Measurements from ENCODE around the gene HERC3. TPM values are rescaled to one million over a fixed set of nuclear protein-coding genes. Genes with fewer than 3 reads are reported as not detected.

HERC3 gene
- total RNA-seq, 1 experiment from 2014 or later, result 34.9 TPM

DNA sequence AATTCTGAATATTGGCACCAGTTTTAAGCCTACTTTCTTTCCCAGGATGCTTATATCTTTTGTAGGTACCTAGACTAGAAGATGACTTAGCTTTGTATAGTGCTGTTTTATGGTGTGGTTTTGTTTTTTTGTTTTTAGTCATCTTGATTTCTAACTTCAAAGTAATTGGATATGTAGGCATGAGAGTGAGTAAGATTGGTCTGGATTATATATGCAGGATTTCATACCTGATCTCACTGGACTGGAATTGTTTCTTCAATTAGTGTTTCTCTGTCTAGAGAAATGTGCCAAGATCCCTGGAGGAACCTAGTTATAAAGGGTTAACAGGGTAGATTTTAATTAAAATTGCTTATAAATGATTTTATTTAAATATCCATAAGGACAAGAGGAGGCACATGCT lies 82.3 kb downstream of the HERC3 start:
- no TSS peak for BruUV-seq (replicated peaks)
- ChIA-PET CTCF (interaction anchor here (0.6 kb wide), 1 partner anchor 135 kb away, joined by 3 read pairs; no protein-coding TSS in a partner anchor), POLR2A (no interaction called here)
- Mint-ChIP-seq H3K27ac (ENCODE audit: low read depth, unreplicated experiment) (peak overlapping the region; percentile 23), H3K36me3 (ENCODE audit: insufficient read depth, unreplicated experiment) (peaks cover 77% of the 10 kb centered on the region), H3K27me3 (ENCODE audit: insufficient read depth, unreplicated experiment) (no peaks in the 10 kb centered on the region), H3K9me3 (ENCODE audit: unreplicated experiment) (no peaks in the 10 kb centered on the region), H3K4me1 (ENCODE audit: insufficient read depth, unreplicated experiment) (no peaks in the 10 kb centered on the region), H3K4me3 (ENCODE audit: unreplicated experiment) (no peak overlapping the region)
- intact Hi-C loops (cut with micrococcal nuclease), result loop anchor here (5.0 kb wide), 1 partner anchor 348 kb away; no protein-coding TSS in a partner anchor
- TF ChIP-seq, protein P1, sequence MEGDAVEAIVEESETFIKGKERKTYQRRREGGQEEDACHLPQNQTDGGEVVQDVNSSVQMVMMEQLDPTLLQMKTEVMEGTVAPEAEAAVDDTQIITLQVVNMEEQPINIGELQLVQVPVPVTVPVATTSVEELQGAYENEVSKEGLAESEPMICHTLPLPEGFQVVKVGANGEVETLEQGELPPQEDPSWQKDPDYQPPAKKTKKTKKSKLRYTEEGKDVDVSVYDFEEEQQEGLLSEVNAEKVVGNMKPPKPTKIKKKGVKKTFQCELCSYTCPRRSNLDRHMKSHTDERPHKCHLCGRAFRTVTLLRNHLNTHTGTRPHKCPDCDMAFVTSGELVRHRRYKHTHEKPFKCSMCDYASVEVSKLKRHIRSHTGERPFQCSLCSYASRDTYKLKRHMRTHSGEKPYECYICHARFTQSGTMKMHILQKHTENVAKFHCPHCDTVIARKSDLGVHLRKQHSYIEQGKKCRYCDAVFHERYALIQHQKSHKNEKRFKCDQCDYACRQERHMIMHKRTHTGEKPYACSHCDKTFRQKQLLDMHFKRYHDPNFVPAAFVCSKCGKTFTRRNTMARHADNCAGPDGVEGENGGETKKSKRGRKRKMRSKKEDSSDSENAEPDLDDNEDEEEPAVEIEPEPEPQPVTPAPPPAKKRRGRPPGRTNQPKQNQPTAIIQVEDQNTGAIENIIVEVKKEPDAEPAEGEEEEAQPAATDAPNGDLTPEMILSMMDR (IDR thresholded peaks at IDR 0.05; ENCODE audit: unreplicated experiment), result no peak
- DNase-seq (ENCODE audit: unreplicated experiment), result no peak

DNA sequence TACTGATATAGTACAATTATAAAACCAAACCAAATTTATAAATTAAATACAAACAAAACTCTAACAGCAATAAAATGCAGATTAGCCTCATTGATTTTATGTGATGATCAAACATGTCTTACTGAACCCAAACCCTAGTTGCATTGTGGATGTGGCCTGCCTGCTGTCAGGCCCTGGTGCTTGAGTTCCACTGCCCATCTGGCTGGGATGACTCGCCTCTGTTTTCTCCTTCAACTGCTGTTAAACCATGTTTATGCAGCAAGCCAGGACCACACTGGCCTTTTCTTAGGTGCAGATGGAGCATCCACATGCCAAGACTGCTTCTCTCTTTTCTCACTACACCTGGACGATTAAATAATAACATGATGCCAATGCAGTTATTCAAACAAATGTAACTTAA lies 82.7 kb downstream of the HERC3 start:
- CTCF ChIA-PET, result no interaction called here
- H3K36me3 Mint-ChIP-seq (ENCODE audit: insufficient read depth, unreplicated experiment), result peaks cover 77% of the 10 kb centered on the region
- TF ChIP-seq, protein P1 (IDR thresholded peaks at IDR 0.05; ENCODE audit: unreplicated experiment), result no peak
- BruUV-seq (replicated peaks), result no TSS peak
- POLR2A ChIA-PET, result no interaction called here
- no peaks in the 10 kb centered on the region for H3K4me1 Mint-ChIP-seq (ENCODE audit: insufficient read depth, unreplicated experiment)
- intact Hi-C loops (cut with micrococcal nuclease), result loop anchor here (5.0 kb wide), 1 partner anchor 347 kb away; no protein-coding TSS in a partner anchor
- no peak for DNase-seq (ENCODE audit: unreplicated experiment)
- H3K4me3 Mint-ChIP-seq (ENCODE audit: unreplicated experiment), result no peak overlapping the region
- no peaks in the 10 kb centered on the region for H3K9me3 Mint-ChIP-seq (ENCODE audit: unreplicated experiment)
- H3K27ac Mint-ChIP-seq (ENCODE audit: low read depth, unreplicated experiment), result no peak overlapping the region
- no peaks in the 10 kb centered on the region for H3K27me3 Mint-ChIP-seq (ENCODE audit: insufficient read depth, unreplicated experiment)

GRCh38 chr4:88675543-88675942 lies 83.3 kb downstream of the HERC3 start:
- BruUV-seq (replicated peaks), result no TSS peak
- DNase-seq (ENCODE audit: unreplicated experiment), result no peak
- Mint-ChIP-seq H3K4me3 (ENCODE audit: unreplicated experiment) (no peak overlapping the region), H3K27me3 (ENCODE audit: insufficient read depth, unreplicated experiment) (no peaks in the 10 kb centered on the region), H3K36me3 (ENCODE audit: insufficient read depth, unreplicated experiment) (peaks cover 77% of the 10 kb centered on the region), H3K27ac (ENCODE audit: low read depth, unreplicated experiment) (no peak overlapping the region), H3K4me1 (ENCODE audit: insufficient read depth, unreplicated experiment) (no peaks in the 10 kb centered on the region), H3K9me3 (ENCODE audit: unreplicated experiment) (no peaks in the 10 kb centered on the region)
- intact Hi-C loops (cut with micrococcal nuclease), result no loop called here
- CTCF ChIA-PET, result interaction anchor here (1.0 kb wide), 2 partner anchors 10 to 145 kb away, joined by 3 read pairs; no protein-coding TSS in a partner anchor
- POLR2A ChIA-PET, result interaction anchor here (0.5 to 1.3 kb wide), 3 partner anchors 12 to 84 kb away, joined by 3 to 4 read pairs (median 3); partner anchors contain the start of gene HERC3
- TF ChIP-seq, protein P1 (IDR thresholded peaks at IDR 0.05; ENCODE audit: unreplicated experiment), result no peak

- Mint-ChIP-seq H3K27ac (ENCODE audit: low read depth, unreplicated experiment) (no peak overlapping the region), H3K27me3 (ENCODE audit: insufficient read depth, unreplicated experiment) (no peaks in the 10 kb centered on the region), H3K4me3 (ENCODE audit: unreplicated experiment) (no peak overlapping the region), H3K36me3 (ENCODE audit: insufficient read depth, unreplicated experiment) (peaks cover 66% of the 10 kb centered on the region), H3K9me3 (ENCODE audit: unreplicated experiment) (no peaks in the 10 kb centered on the region), H3K4me1 (ENCODE audit: insufficient read depth, unreplicated experiment) (no peaks in the 10 kb centered on the region)
- TF ChIP-seq, protein P1 (IDR thresholded peaks at IDR 0.05; ENCODE audit: unreplicated experiment), result no peak
- ChIA-PET POLR2A (no interaction called here), CTCF (no interaction called here)
- BruUV-seq (replicated peaks), result no TSS peak
- DNase-seq (ENCODE audit: unreplicated experiment), result no peak
- intact Hi-C loops (cut with micrococcal nuclease), result no loop called here
These were observed 88.9 kb downstream of the HERC3 start for GRCh38 chr4:88681209-88681608.
